Ecto neural progenitor cell (in vitro differentiated cells): ENCODE results near the gene P2RY11.

Experiments
- DNase-seq: peaks from one replicate; pipeline ENCODE4 v3.0.0-alpha.2; 2018; ENCODE audit warnings: low spot score

P2RY11 gene

DNA sequence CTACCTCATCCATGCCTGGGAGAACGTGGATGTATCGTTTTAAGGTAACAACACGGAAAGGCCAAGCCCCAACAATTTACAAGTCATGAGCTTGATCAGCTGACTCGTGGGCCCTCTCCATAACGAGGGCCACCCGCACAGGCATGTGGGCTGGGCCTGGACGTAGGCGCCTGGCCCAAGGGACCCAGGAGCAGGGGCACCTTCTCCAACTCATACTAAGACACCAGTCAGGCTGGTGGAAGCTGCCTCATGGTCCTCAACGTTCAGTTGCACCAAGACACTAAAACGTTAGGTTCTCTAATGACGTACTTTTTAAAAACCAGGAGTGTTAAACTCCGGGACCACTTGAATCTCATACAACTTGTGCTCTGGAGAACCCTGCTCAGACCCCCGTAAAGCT is 30.0 kb downstream of the P2RY11 start:
- DNase-seq = no peak

DNA sequence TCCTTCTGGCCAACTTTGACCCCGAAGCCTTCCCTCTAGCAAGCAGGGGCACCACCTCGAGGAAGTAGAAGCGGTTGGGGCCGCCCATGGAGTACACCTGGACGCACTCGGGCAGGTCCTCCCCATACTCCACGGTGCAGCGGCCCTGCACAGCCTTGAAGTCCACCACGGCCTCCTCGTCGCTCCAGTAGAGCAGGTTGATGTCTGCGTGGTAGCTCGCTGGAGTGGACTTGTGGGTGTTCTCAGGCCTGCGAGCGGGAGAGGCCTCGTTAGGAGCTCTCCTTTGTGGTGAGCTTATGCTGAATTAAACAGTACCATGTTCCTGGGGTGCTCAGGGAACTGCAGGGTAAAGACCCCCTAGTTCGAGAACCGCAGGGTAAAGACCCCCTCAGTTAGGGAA is 30.5 kb downstream of the P2RY11 start:
- no peak for DNase-seq

DNA sequence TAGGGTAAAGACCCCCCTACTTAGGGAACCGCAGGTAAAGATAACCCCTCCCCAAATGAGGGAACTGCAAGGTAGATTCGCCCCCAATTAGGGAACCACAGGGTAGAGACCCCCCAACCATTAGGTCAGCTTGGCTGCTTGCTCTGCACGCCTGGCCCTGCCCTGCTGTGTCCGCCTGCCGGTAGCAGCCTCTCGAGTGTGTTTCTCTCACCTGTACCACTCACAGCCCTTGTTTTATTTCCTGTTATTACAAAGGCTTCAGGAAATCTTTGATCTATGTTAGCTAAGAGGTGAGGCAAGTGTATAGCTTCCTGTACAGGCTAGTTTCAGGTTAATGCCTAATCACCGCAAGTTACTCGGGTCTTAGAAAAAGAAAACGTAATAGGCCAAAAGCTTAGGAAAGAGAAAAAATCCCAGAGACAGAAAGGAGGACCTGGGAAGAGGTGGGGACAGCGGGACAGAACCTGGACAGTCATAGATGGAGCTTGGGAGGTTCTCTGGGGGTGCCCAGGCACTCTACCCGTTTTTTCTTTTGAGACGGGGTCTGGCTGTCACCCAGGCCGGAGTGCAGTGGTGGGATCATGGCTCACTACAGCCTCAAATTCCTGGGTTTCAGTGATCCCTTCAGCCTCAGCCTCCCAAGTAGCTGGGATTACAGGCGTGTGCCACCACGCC is 31.3 kb downstream of the P2RY11 start:
- no peak for DNase-seq

DNA sequence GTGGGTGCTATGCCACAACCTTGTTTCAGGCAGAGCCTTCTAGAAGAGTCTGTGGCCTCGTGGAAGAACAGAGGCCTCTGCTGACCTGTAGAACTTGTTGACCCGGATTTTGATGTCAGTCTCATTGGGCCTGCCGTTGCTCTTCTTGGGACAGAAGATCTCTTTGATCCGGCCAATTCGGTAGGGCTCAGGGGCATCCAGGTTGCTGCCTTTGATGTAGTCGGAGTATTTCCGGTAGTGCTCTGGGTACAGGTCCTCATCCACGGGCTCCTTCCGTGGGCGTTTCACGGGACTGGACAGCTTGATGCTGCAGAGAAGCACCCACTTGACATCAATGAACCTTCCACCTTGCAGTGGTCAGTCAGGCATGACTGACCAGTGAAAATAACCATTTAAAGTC is 32.2 kb downstream of the P2RY11 start:
- no peak for DNase-seq

DNA sequence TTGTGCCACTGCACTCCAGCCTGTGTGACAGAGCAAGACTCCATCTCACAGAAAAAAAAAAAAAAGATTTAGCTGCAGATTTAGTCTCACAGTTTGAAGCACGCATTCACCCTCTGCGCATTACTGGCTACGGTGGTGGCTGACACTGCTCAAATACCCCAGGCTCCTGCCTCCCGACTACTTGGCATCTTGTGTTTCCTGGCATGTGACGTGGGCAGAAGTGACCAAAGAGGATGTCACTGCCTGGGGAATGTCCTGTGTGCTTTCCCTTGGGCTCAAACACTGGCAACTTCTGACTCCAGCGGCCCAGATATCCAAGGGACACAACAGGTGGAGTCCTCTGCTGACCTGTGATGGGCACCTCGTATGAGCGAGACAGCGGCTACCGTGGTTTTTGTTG is 32.9 kb downstream of the P2RY11 start:
- no peak for DNase-seq

DNA sequence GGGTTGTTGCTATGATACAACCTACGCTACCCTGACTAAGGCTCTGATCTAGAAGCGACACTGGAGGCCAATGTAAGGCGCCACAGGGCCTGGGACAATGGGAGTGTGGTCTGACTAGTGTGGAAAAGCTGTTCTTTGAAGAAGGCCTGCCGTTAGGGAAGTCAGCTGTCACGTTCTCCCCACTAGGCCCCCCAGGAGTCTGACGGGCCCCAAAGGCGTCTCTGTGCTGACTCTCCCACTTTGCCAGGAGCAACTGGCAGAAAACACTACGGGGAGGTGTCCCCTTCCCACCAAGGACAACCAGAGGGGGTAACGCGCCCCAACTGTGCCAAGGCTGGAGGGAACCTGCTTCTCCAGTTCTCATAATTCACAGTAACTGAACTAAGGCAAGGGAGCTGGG is 33.5 kb downstream of the P2RY11 start:
- no peak for DNase-seq

DNA sequence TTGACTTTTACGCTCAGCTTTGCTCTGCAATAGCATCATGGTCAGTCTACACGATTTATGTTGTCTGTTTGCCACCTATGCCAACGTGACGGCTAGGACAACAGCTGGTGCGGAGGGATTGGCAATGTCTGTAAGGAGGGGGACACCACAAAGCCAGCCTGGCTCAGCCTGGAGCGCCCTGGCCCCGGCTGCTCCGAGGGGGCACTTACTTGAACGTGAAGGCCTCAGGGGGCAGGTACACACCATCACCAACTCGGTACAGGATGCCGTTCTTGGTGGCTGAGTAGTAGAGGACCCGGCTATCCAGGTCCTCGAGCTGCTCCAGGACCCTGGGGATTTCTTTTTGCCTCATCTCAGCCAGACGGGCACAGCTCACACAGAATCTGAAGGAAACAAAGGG is 34.6 kb downstream of the P2RY11 start:
- no peak for DNase-seq

DNA sequence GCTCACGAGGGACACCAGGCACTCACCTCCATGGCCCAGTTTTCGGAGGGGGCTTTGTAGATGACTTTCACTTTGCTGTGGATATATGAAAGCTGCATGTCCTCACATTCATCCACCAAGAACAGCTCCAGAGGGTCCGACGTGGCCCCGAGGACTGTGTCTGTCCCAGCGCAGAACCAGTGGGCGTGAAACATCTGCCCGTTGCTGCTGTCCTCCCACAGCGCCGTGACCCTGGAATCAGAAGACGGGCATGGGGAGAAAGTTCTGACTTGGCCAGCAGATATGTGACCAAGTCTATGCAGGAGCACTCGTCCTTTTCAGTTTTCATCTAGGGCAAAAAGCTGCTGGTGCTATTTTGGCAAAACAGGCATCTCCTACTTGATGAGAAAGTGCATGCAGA is 37.9 kb downstream of the P2RY11 start:
- DNase-seq = no peak

DNA sequence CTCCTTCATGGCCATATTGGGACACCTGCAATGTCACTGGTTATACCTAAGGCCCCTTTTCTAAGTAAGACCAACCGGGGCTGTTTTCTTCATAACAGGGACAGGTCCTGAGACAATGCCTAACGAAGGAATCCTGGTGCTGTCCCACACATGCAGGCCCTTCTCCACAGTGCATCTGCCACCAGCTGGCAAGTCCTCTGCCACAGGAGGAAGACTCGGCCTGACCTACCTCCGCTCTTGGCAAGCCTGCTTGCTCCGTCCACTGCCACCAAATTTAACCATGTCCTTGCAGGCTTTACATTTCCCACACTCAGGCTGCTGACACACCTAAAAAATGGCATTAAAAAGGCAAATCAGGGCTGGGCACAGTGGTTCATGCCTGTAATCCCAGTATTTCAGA is 40.0 kb downstream of the P2RY11 start:
- DNase-seq = no peak

DNA sequence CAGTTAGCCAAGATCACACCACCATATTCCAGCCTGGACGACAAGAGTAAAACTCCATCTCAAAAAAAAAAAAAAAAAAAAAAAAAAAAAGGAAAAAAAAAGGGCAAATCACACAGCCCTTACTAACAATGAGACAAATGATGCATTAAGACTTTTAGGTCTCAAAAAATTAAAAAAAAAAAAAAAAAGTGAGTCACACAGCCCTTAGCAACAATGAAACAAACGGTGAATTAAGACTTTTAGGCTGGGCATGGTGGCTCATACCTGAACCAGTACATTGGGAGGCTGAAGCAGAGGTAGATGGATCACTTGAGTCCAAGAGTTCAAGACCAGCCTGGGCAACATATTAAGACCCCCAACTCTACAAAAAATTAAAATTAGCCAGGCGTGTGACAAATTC is 40.6 kb downstream of the P2RY11 start:
- DNase-seq = no peak

DNA sequence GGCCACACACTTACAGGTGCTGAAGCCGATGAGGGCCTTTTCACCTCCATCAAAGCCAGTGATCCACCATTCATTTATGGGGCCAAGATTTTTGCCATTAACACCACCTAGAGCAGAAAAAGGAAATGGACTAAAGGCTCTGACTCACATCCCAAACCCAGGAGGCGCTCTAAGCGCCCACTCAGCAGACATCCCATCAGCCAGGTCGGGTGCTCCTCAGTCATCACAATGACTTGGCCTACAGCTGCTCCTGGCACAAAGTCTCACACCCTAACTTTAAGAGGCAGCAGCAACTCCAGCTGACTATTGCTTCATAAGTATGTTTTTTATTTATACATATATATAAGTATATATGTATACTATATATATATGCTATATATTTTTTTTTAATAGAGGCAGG is 44.3 kb downstream of the P2RY11 start:
- DNase-seq = no peak

DNA sequence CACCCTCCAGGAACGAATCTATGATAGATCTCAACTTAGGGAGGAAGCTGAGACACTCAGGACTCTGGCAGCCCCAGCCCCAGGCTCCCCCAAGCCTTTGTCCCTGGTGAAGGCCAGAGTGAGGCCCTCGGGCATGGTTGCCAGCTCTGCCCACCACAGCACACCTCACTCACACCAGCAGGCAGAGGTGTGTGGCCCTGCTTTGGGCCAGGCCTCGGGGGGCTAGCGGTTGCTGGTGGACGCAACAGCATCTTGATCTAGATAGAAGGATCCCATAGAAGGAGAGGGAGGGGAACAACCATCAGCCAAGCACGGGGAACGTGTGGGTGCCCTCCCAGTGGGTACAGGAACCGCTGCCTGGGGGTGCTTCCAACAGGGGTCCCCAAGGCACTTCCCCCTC is 46.6 kb downstream of the P2RY11 start:
- no peak for DNase-seq

DNA sequence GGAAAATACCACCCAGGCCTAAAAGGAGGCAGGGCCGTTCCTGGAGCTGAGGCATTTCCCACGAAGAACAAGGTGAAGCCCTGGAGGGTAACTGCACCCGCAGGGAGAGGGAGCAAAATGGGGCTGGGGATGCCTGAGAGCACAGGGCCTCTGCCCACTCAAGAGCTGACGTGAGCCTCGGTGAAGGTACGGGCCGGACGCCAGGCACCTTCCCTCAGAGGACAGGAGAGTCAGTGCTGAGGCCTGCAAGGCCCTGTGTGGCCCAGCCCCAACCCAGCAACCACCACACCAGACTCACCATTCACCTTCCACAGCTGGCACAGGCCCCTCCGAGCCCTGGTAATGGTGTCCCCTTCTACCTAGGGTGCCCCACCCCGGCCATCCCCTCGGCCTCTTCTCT is 47.0 kb downstream of the P2RY11 start:
- no peak for DNase-seq

DNA sequence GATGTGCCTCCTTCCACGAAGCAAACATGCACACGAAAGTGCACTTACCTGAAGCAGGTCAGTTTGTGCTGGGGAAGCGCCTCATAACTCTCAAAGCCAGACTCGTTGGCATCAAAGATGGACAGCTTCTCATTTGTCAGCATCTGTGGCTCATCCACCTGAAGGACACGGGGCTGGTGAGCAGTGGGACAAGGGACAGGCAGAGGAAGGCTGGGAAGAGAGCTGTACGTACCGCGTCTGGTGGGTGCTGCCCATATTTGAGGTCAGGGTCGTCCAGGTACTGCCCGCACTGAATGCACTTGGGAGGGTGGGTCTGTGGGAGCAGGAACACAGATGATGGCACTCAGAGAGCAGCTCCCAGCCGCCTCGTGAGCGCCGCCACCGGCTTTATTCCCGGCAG is 48.1 kb downstream of the P2RY11 start:
- no peak for DNase-seq

DNA sequence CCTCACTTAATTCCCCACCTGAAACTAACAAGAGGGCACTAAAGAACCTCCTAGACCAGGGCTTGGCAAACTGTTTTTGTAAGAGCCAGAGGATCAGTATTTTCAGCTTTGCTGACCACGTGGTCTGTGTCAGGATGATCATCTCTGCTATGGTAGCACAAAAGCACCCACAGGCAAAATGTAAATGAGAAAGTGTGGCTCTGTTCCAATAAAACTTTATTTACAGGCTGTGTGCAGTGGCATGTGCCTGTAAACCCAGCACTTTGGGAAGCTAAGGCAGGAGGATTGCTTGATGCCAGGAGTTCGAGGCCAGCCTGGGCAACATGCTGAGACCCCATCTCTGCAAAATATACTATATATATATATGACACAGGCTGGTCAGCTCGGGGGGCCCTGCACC is 52.0 kb downstream of the P2RY11 start:
- DNase-seq = no peak
